ENCODE results near the gene HBP1.

- TF ChIP-seq HCFC1 (IDR thresholded peaks at IDR 0.05; ENCODE audit: low read depth, low read length) (no peak), ZNF24 (IDR thresholded peaks at IDR 0.05) (no peak), ZNF350 (CRISPR knock-in tag; IDR thresholded peaks at IDR 0.05; ENCODE audit: borderline replicate concordance, low read depth) (no peak), ZNF33B (CRISPR knock-in tag; IDR thresholded peaks at IDR 0.05) (no peak), ATF3 (CRISPR knock-in tag; IDR thresholded peaks at IDR 0.05) (no peak), AKNA (CRISPR knock-in tag; IDR thresholded peaks at IDR 0.05; ENCODE audit: borderline replicate concordance) (no peak), ZGPAT (CRISPR knock-in tag; IDR thresholded peaks at IDR 0.05) (no peak), YEATS2 (CRISPR knock-in tag; IDR thresholded peaks at IDR 0.05; ENCODE audit: borderline replicate concordance) (no peak), CTCF (CRISPR knock-in tag; IDR thresholded peaks at IDR 0.05) (no peak), POLR2A (IDR thresholded peaks at IDR 0.05; ENCODE audit: insufficient read depth in 1 of 2, low read depth in 2 of 2, low read length in 2 of 2) (no peak)
These were observed 59.5 kb downstream of the HBP1 start for GRCh38 chr7:107228291-107228690.

Data from HepG2 (cell line).